Kidney glomerular epithelial cell (primary cell): Measurements from ENCODE around the gene NCF4.

ENCODE experiments used
- DNase-seq: peaks from one replicate; lab custom pipeline; 2025; lab: John Stamatoyannopoulos, UW

NCF4 gene

GRCh38 chr22:36838119-36839030 lies 22.4 kb upstream of the NCF4 start:
- no peak for DNase-seq

- DNase-seq = no peak
Observed at GRCh38 chr22:36839356-36840073, 21.3 kb upstream of the NCF4 start.

DNA sequence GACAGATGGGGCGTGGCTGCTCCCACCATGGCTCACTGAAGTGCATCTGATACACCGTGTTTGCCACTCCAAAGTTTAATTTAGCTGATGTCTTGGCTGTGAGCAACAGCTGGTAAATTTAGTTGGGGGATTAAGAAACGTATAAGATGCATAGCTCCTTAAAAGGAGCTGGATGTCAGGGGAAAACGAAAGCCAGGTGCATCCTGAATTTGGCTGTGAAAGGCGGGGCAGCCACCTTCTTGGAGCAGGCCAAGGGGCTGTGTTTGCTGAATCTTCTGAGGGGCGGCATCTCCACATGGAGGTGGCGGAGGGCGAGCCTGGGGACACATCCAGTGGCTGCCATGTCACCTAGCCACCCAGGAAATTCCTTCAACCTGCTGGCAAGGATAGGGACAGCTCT lies 20.7 kb upstream of the NCF4 start:
- no peak for DNase-seq

DNA sequence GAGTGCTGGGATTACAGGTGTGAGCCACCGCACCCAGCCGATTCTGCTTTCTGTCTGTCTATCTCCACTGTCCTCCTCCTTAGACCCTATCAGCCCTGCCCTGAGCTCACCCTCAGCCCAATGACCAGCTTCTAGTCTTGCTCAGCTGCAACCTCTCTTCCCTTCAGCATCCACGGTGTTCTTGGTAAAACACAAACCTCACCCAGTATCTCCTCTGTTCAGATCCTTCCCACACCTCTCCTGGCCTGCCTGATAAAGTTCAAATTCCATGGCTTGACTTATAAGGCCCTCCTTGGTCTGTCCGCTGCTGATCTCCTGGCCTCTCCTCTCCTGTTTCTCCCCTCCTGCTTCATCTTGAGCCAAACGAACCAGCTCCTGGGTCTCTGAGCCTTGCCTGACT lies 14.5 kb upstream of the NCF4 start:
- DNase-seq = no peak

DNA sequence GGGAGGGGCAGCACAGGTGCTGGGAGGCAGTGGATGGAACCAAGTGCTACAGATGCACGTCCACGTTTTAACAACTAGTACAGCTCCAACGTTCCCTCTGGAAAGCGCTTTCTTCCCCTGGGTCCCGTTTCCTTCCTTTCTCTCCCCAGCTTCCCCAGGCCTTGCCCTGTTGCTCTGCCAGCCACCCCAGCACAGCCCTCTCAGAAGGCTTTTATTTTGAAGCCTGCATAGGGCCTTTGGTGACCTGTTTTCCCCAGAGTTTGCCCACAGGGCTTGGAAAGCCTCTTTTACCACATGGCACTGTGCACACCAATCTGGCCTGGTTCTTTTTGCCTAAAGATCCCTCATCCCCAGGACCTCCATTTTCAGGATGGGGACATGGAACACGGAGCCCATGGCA lies 13.9 kb upstream of the NCF4 start:
- DNase-seq = no peak

GRCh38 chr22:36850056-36850455 lies 10.8 kb upstream of the NCF4 start:
- no peak for DNase-seq

GRCh38 chr22:36850682-36851081 lies 10.1 kb upstream of the NCF4 start:
- DNase-seq = no peak

GRCh38 chr22:36852056-36852973 lies 8.5 kb upstream of the NCF4 start:
- no peak for DNase-seq

- peak; percentile 1 for DNase-seq
Observed at GRCh38 chr22:36853407-36854099, 7.3 kb upstream of the NCF4 start.

- no peak for DNase-seq
Observed at GRCh38 chr22:36855478-36855877, 5.3 kb upstream of the NCF4 start.

- DNase-seq = peak; percentile 82
Observed at GRCh38 chr22:36856121-36856791, 4.5 kb upstream of the NCF4 start.

GRCh38 chr22:36856792-36857135 lies 4.0 kb upstream of the NCF4 start:
- no peak for DNase-seq

DNA sequence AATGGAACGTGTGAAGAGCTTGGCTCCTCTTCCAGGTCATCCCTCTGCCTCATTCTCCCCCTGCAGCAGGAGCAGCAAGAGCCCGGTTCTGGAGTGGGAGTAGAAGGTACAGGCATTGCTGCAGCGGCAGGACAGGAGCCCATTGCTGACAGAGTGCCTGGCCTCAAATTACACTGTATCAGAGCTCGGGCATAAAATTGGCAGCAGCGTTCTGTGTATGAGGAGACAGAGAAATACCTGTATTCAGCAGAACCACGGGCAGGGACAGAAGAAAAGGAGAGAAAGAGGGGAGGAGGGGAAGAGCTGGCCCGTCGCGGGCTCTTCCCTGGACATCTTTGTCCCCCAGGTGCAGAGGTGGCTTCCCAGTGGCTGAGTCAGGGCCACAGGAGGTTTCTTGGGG lies 2.6 kb upstream of the NCF4 start:
- no peak for DNase-seq

DNA sequence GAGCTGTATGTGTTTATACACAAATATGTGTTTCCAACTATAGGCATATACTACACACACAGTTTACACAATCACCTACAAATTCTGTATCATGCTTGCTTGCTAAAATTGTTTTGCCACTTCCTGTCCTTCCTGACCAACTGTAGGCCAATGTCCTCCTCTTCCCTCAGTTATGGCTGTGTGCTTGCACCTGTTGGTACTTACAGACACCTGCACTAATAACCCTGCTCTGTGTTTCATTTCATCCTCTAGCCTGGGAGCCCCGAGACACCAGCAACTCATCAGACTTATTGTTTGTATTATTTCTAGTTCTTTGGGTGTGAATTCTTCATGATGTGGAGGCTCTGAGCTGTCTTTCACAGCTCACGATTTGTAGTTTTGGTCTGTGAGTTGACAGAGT lies 1.8 kb upstream of the NCF4 start:
- no peak for DNase-seq

GRCh38 chr22:36860017-36860416 lies 789 bp upstream of the NCF4 start:
- DNase-seq = no peak

GRCh38 chr22:36860438-36860820 lies 377 bp upstream of the NCF4 start:
- no peak for DNase-seq

DNA sequence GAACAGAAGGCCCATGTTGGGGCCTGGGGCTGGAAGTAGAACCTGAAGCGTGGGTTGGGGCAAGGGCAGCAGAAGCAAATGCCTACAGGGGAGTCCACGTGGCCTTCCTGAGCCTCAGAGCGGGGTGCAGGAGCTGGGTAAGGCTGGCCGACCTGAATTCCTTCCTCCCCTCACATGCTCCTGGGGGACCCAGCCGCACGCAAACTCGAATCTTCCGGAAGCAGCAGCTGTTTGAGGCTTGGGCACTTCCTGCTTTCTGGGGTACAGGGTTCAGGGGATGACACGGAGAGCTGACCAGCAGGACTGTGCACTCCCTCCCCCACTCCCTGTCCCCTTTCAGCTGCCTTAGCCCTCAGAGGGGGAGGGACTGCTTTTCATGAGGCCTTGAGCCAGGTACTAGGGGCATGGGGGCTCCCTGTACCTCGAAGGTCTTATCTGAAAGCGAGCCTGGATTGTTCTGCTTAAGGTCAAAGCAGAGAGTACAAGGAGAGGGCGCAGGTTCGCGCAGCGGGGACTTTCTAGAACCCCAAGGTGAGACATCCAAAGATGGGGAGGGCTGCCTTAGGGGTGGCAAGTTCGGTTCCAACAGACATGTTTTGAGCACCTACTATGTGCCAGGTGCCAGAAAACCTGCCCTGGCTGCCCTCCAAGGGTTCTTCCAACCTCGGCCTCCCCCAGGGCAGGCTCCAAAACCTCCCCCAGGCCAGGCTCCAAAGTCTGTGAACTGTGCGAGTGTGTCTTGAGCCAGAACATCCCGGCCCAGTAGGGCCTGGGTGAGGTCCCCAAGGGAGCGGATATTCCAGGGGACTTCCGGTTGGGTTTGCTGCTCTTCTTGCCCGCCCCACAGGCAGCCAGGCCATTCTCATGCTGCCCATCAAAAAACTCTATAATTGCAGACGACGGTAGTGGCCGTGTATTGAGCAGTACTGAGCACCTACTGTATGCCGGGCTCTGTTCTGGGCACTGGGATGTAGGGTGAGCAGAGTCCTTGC lies 1.7 kb downstream of the NCF4 start:
- no peak for DNase-seq

DNA sequence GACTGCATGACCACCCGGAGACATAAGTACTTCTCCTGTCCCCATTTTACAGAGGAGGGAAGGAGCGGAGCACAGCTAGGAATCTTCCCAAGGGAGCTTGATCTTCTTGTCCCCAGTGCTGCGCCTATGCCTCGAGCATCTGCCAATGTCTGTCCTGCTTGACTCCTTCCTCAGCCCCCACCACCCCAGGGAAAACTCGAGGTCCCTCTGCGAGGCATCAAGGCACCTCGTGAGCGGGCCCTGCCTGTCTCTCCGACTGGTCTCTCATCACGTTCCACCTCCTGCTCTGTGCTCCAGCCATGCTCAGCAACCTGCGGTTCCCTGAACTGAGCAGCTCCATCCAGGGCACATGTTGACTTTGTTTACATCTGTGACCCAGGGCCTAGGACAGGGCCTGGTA lies 2.5 kb downstream of the NCF4 start:
- no peak for DNase-seq

GRCh38 chr22:36863979-36864378 lies 3.2 kb downstream of the NCF4 start:
- DNase-seq = no peak
